ENCODE data around the gene FYCO1.

DNA sequence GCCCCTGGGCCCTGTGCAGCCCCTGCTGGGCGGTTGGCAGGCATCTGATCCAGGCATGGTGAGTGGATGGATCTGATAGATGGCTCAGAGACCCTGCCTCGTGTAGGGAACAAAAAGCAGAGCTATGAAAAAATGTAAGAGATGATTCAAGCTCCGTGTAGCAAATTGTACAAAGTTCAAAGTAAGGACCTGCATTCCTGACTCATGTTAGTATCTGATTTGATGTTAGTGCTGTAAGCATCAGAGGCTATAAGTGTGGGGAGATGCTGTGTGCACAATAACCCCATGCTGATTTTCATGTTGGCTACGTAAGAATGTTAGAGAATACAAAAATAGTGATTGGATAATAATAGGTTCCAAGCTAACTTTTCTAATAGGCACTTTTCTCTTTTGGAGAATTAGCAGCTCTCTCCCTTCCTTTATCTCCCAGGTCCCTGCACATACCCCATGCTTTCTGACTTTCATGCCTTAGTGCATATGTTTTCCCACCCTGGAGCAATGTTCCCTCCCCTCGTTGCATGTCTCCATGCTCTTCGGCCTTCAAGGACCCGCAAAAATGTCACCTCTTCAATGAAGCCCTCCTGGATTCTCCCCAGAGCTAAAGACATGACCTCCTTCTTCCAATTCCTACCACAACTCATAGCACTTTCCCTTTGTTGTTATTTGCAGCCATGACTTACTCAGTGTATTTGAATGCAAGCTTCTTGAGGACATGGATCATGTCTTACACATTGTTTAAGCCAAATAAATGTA is 107.7 kb downstream of the FYCO1 start:
- TF ChIP-seq POLR2A (IDR thresholded peaks at IDR 0.05; ENCODE audit: low read depth, low read length) (no peak), POLR2AphosphoS5 (IDR thresholded peaks at IDR 0.05; ENCODE audit: low read depth, low read length) (no peak)

Measured in GM12892 (cell line).